Dedifferentiated amniotic fluid mesenchymal stem cell (primary cell): Measurements from ENCODE around the gene GABARAP.

Experiments
- DNase-seq: peaks from one replicate; pipeline ENCODE4 v3.0.0-alpha.2; 2016; ENCODE audit errors: extremely low spot score

Gene GABARAP

DNA sequence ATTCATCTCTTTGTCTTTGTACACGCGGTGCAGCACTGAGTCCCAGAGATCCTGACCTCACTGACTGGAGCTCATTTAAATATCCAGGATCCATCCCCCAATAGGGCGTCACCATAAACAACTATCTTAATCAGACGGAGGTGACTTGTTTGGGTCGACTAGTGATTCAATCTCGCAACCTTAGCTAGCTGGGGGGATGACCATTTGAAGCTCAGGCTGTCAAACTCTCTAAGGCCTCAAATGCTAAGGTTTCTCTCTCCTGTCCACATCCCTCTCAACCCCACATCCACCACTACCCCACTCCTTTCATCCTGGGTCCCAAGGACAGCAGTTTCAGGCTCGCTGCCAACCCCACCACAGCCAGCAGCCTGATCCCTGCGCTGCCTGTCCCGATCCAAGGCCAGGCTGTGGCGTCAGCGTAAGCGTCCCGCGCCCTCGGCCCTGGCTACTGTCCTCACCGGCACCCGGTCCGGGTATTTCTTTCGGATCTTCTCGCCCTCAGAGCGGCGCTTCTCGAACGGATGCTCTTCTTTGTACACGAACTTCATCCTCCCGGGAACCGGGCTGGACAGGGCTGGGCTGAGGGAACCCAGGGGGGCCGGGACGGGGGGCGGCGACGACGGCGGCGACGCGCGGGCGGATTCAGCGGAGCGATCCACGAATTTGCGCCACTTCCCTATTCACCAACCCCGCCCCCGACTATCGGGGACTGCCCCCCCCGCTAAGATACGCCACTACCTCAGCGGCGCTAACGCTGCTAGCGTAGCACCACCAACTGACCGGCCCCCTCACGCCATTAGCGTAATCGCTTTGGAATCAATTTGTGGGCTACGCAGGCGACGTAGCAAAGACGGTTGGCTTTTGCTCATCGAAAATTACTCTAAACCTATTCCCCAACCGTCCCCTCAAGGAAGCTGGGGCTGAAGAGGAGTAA lies at the start of gene GABARAP:
Gene GABARAP (minus strand): TSS at position 667 of the 934 bp plus-strand sequence. CDS start 119 bp downstream, at position 548.
- peak; percentile 86 for DNase-seq

DNA sequence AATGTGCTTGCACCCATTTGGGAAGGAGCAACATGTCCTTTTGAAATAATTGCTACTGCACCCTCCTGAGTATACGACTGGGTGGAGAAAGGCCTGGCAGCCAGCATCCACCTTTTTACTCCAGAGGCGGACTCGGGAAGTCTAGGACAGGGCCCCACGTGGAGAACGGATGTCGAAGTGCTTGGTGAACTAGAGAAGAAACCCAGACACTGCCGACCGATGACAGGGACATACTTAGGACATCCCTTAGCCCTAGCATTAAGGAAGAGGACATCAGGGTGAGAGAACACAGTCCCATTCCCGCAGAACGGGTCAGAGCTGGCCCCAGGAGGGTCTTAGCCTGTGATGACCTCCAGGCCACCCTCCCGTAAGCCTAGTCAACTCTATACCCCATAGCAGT lies 48.4 kb upstream of the GABARAP start:
- no peak for DNase-seq

DNA sequence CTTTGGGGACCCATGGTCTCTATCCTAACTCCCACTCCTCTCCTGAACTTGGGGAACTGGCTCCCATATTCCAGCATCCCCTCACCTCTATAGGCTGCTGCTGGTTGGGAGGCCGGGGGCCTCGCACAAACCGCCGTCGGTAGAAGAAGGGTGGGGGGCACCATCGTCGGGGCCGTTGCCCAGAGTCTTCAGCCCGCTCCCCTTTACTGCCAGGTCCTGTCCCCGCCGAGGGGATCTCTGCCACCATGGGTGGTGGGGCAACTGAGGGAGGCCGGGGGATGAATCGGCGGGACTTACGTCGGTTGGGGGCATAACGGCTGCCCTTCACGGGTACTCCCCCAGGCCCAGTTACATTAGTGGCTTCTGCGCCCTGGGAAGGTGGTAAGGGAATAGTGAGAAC lies 47.9 kb upstream of the GABARAP start:
- DNase-seq = no peak

DNA sequence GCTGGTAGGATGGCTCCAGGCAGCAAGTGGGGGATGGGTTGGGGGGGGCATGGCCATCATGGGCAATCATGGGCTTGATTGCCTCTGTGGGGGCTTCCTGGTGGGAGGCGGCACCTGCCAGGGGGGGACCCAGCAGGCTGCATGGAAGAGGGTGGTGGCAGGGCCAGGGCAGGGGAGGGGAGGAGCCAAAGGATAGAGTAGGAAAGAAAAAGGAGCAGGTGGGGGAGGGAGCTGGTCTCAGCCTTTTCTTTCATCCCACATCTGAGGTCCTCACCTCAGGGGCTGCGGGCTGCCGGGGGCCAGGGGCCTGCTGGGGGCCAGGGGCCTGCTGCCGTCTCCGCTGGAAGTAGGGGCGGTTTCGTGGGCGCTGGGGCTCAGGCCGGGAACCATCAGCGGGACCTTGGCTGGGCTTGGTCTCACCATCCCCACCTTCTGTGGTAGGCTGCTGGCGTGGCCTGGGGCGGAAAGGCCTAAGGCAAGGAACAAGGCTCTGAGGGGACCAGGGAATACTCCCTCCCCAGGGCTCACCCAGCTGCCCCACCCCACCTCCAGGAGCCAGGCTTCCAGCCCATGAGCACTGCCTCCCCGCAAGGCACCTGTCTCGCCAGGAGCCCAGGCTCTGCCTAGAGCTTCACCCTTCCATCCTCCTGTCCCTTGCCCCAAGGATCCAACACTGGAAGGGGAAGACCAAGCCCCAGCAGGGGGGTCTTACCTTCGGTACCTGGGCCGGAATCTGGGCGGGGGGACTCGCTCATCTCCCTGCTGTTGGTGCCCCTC lies 47.2 kb upstream of the GABARAP start:
- DNase-seq = no peak

DNA sequence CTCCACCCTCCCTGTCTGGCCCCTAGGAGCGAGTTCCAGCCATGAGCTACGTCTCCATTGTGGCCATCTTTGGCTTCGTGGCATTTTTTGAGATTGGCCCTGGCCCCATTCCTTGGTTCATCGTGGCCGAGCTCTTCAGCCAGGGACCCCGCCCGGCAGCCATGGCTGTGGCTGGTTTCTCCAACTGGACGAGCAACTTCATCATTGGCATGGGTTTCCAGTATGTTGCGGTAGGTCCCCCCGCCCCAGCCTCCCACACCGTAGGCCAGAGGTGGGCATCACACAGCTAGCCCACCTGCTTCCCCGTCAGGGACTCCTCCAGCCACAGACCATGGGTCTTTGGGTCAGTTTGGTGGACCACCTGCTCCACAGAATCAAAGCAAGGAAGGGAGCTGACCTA lies 43.4 kb upstream of the GABARAP start:
- DNase-seq = no peak

DNA sequence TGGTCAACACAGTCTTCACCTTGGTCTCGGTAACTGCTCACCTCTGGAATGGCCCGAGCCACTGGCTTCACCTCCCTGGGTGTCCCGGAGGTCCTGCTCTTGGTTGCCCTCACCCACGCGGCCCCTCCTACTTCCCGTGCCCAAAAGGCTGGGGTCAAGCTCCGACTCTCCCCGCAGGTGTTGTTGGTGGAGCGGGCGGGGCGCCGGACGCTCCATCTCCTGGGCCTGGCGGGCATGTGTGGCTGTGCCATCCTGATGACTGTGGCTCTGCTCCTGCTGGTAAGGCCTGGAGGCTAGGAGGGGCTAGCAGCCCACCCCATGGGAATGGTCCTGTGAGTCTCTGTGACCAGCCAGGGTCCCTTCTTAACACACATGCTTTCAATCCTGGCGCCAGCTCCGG lies 42.7 kb upstream of the GABARAP start:
- no peak for DNase-seq

DNA sequence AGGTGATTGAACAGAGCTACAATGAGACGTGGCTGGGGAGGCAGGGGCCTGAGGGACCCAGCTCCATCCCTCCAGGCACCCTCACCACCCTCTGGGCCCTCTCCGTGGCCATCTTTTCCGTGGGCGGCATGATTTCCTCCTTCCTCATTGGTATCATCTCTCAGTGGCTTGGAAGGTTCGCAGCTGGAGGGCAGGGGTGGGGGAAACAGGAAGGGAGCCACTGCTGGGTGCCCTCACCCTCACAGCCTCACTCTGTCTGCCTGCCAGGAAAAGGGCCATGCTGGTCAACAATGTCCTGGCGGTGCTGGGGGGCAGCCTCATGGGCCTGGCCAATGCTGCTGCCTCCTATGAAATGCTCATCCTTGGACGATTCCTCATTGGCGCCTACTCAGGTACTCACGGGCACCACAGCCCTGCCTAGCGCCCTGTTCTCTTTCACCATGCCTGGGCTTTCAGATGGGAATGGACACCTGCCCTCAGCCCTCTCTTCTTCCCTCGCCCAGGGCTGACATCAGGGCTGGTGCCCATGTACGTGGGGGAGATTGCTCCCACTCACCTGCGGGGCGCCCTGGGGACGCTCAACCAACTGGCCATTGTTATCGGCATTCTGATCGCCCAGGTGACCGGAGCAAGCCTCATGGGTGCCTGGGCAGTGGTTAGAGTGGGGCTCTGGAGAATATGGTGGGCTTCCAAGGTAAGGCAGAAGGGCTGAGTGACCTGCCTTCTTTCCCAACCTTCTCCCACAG lies 41.4 kb upstream of the GABARAP start:
- no peak for DNase-seq

DNA sequence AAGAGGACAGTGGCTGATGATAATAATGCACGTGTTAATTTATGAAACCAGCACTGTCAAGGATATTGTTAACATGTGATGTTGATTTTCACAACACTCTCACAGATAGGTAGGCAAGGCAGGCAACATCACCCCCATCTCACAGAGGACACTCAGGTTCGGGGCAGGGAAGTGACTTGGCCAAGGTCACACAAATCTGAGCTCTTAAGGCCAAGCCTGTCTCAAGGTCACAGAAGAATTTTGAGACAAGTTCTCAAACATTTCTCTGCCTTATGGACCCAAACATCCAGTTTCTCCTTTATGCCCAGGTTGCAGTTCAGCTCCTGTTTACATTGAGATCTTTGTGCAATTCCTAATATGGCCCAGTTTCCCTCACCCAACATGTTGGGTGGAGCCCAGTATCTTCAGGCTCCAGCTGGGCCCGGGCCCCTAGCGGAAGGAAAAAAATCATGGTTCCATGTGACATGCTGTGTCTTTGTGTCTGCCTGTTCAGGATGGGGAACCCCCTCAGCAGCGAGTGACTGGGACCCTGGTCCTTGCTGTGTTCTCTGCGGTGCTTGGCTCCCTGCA lies 40.6 kb upstream of the GABARAP start:
- DNase-seq = no peak

DNA sequence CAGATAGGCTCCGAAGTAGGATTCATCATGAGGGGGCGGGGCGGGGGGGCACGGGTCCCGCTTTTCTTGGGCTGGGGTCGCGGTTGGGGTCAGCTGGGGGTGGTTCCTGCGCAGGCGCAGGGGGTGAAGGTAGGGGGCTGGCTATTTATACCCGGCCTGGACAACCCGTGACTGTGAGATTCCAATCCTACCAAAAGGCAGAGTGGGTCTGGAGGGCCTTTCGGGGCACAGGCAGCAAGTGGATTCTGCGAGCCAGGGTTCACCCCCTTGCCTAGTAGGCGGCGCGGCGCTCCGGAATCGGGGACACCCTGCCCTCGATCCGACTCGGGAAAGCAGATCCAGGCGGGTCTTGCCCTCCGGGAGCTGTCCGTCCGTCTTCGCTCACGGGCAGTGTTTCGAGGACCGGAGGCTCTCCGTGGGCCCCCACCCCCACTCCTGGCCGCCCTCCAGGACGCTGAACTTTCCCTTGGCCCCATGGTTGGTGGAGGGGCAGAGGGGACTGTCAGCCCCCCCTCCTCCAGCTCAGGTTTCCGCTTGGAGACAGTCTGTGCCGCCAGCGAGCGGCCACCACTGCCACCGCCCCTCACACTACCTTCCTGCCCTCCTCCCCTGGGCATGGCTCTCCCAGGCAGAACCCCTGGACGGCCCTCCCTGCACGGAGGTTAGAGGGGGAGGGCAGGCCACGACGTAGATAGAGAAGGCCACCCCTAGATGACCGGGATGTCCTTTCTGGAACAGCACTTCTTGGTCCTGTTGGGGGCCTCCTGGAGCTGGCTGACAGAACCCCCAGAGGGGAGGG lies 39.9 kb upstream of the GABARAP start:
- DNase-seq = no peak

DNA sequence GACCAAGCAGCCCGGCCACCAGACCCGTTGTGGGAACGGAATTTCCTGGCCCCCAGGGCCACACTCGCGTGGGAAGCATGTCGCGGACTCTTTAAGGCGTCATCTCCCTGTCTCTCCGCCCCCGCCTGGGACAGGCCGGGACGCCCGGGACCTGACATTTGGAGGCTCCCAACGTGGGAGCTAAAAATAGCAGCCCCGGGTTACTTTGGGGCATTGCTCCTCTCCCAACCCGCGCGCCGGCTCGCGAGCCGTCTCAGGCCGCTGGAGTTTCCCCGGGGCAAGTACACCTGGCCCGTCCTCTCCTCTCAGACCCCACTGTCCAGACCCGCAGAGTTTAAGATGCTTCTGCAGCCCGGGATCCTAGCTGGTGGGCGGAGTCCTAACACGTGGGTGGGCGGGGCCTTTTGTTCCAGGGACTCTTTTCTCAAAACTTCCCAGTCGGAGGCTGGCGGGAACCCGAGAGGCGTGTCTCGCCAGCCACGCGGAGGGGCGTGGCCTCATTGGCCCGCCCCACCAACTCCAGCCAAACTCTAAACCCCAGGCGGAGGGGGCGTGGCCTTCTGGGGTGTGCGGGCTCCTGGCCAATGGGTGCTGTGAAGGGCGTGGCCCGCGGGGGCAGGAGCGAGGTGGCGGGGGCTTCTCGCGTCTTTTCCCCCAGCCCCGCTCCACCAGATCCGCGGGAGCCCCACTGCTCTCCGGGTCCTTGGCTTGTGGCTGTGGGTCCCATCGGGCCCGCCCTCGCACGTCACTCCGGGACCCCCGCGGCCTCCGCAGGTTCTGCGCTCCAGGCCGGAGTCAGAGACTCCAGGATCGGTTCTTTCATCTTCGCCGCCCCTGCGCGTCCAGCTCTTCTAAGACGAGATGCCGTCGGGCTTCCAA lies 39.1 kb upstream of the GABARAP start, which contains the start of gene SLC2A4:
Gene SLC2A4 (plus strand): TSS at position 645 of the 879 bp plus-strand sequence. CDS start 217 bp downstream, at position 862.
- DNase-seq = peak; percentile 86

DNA sequence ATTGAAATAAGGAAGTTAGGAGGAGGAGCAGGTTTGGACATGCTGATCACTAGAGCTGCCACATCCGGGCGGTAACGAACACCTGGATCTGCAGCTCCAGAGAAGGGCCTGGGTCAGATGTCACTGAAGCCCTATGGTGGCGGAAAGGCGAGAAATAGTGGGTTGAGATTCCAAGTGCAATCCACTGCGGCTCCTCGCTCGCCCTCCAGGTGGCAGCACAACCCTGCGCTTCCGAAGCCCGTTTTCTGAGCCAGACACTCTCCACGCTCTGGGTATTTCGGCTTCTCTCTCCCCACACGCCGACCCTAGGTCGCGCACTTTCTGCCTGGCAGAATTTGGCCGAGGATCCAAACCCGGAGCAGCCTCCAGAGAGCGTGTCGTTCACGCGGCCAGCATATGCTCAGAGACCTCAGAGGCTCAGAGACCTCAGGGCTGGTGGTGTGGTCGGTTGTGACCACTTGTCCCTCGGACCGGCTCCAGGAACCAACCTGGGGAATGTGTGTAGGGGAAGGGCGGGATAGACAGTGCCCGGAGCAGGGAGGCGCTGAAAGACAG lies 38.3 kb upstream of the GABARAP start:
- DNase-seq = peak; percentile 67

DNA sequence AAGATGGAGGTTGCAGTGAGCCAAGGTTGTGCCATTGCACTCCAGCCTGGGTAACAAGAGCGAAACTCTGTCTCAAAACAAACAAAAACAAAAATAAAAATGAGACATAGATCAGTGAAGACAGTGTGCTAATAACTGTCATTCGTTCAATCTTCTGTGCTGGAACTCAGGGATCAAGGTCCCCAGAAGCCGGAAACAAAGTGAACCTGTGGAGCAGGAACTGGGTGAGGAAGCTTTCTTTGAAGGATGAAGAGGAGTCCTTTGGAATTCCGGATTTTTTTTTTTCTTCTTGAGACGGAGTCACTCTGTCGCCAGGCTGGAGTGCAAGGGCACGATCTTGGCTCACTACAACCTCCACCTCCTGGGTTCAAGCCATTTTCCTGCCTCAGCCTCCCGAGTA lies 37.2 kb upstream of the GABARAP start:
- DNase-seq = no peak

DNA sequence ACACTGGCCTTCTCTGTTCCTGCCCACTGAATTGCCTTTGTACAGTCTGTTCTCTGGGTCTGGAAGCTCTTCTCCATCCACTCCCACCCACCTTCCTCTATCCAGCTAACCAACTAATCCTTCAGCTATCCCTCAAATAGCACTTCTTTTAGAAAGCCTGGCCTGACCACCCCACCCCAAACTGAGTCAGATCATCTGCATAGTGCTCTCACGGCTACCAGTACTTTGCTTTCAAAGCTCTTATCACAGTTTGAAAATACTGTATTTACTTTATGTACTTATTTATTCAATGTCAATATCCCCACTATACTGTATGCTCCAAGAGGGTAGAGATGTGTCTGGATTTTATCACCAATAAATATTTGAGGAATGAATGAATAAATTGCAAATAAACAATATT lies 24.5 kb upstream of the GABARAP start:
- no peak for DNase-seq

DNA sequence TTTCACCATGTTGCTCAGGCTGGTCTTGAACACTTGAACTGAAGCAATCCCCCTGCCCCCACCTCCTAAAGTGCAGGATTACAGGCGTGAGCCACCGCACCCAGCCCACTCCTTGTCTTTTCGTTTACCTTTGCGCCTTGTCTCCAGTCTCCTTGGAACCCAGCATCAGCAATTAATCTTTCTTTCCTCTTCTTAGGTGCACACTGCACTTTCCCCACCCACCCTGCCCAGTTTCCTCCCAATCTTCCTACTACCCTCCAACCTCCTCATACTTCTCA lies 21.5 kb upstream of the GABARAP start:
- no peak for DNase-seq

DNA sequence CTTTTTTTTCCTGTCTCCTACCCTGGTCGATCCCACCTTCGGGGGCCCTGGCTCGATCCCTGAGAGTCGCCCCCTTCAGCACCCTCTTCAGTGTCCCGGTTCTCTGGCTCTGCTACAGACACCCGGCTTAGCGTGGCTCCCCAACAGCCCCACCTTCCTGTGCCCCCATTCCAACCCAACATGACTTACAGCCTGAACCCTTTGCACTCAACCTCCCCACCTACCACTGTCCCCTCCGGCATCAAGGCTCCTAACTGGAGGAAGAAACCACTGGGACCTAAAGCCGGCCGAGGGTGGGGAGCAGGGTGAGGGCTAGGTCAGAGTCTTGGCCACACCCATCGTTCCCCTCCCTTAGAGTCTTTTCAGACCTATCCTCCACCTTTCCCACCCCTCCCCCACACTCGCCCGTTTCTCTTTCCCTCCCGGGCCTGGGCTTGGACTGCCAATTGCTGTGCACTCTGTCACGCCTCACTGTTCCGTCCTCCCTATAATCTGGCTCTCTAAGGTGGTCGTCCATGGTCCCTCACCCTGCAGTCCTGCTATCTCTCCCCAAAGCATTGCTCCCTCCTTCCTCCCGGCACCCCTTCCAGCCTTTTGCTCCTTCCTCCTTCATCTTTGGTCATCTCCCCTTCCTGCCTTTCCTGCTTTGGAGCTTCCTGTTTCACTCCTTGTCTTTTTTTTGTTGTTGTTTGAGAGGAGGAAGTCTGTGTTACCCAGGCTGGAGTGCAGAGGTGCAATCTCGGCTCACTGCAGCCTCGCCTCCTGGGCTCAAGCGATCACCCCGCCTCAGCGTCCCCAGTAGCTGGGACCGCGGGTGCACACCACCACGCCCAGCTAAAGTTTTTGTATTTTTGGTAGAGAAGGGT lies 20.9 kb upstream of the GABARAP start:
- DNase-seq = no peak

DNA sequence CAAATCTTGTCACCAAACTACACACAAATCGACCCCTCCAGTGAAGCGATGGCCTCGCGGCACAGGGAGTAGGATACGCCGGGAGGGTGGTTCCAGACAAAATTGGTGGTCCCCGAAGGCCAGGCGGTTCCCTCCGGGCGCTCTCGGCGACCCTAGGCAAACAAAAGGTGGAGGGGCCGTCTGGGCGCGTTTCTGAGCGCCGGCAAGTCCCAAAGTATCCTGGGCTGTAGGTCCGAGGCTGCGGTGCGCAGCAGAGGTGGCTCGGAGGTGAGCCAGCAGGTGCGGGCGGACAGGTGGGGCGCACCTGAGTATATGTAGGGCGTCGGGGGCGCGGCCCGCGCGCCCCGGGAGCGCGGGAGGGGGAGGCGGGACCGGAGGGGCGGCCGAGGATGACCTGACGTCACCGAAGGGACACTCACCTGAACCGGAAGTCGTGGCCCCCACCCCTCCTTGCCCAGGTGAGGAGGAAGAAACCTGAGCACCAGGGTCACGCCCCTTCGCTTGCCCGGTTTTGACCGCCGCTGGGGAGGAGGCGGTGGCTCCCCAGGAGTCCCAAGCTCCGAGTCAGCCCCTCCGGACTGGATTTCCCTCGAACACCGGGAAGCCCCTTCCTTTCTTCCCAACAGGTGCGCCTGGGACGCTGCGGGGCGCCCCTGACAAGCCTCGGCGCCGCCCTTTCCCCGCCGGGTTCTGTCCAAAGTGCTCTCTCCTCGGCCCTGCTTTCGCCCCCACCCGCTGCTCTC lies 20.1 kb upstream of the GABARAP start, which contains the start of gene CLDN7:
Gene CLDN7 (minus strand): TSS at position 287 of the 743 bp plus-strand sequence. CDS start 435 bp downstream, outside the sequence.
- DNase-seq = no peak

DNA sequence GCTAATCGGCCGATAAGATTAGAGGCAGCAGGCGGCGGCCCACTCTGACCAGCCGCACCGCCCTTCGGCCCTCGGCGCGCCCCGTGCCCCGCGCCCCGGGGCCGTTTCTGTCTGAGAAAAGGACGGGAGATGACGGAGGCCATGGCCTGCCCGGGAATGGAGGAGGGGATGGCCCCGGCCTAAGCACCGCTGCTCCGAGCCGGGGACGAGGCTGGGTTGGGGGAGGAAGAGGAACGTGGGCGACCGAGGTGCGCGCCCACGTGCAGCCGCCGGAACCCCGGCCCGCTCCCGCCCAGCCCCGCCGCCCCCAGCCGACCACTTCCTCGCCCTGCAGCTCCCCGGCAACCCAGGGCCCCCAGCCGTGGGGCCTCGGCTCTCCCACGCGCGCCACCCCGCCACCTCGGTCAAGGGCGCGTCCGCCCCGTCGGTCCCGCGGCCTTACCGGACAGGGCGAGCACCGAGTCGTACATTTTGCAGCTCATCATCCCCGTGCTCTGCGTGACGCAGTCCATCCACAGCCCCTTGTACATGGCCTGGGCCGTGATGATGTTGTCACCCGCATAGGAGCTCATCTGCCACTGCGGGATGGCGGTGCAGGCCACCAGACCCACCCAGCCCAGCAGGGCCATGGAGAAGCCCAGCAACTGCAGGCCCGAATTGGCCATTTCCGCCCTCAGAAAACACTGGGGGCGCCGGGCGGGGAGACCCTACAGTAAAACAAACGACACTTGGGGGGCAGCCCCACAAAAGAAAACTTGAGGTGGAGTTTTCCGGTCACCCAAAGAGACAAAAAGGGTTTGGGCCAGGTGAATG lies 19.3 kb upstream of the GABARAP start:
- DNase-seq = no peak
